ENCODE measurements around the gene SYNJ2.

GRCh38 chr6:158015188-158015506 lies 33.5 kb downstream of the SYNJ2 start:
- TF ChIP-seq ZNF274 (IDR thresholded peaks at IDR 0.05; ENCODE audit: low read depth, low read length) (no peak), YY1 (IDR thresholded peaks at IDR 0.05; ENCODE audit: insufficient read depth, insufficient read length) (no peak), SUZ12 (IDR thresholded peaks at IDR 0.05; ENCODE audit: extremely low read depth, insufficient read depth, insufficient read length) (no peak)

Measured in NT2/D1 (cell line).